Aorta (tissue), 5 donors: ENCODE data around the gene RNF223. TPM values are rescaled to one million over a fixed set of nuclear protein-coding genes. Genes with fewer than 3 reads are reported as not detected.
"Not testable (repeated sequence)": the region's sequence is repeated elsewhere in the genome, so short reads cannot be mapped to it uniquely, and the experiment has no call there.

ENCODE experiments used
- ATAC-seq: fragments of 200-7000 bp; cut with Tn5 transposase; one replicate; pipeline ENCODE4 v1.9.1; 2022; ENCODE audit warnings: moderate library complexity; ENCODE audit not compliant: low FRiP score
- DNase-seq, 2 donors: peaks; one replicate each; pipeline ENCODE4 v3.0.0-alpha.2; 2020
- H3K27ac ChIP-seq, 2 donors: one replicate each; pipeline ENCODE4 v1.5.1; 2013; ENCODE audit warnings: low read length in 2 of 2, mild to moderate bottlenecking in 2 of 2, moderate library complexity in 2 of 2, control low read depth in 1 of 2, inconsistent platforms in 1 of 2, low read depth in 1 of 2
- H3K27me3 ChIP-seq, 2 donors: one replicate each; pipeline ENCODE4 v1.6.1; 2013; ENCODE audit warnings: control low read depth in 1 of 2, low read length in 1 of 2, mild to moderate bottlenecking in 1 of 2, moderate library complexity in 1 of 2; ENCODE audit not compliant: insufficient read depth in 2 of 2, control insufficient read depth in 1 of 2
- H3K36me3 ChIP-seq, 2 donors: one replicate each; pipeline ENCODE4 v1.6.1; 2013; ENCODE audit warnings: control low read depth in 1 of 2, low read length in 1 of 2, mild to moderate bottlenecking in 1 of 2; ENCODE audit not compliant: insufficient read depth in 2 of 2, control insufficient read depth in 1 of 2
- H3K4me1 ChIP-seq, 2 donors: one replicate each; pipeline ENCODE4 v1.6.1; 2013; ENCODE audit warnings: low read length in 2 of 2, control low read depth in 1 of 2, mild to moderate bottlenecking in 1 of 2, moderate library complexity in 1 of 2; ENCODE audit not compliant: insufficient read depth in 2 of 2, control insufficient read depth in 1 of 2
- H3K4me3 ChIP-seq, 2 donors: one replicate each; pipeline ENCODE4 v1.5.1; 2013; ENCODE audit warnings: low read length in 2 of 2, control low read depth in 1 of 2, mild to moderate bottlenecking in 1 of 2
- H3K9me3 ChIP-seq: one replicate; pipeline ENCODE4 v1.6.1; 2013; ENCODE audit warnings: mild to moderate bottlenecking, low read length; ENCODE audit not compliant: control insufficient read depth
- WGBS, 2 donors: extraction: QIAGEN DNeasy Blood & Tissue Kit; methylation state at CpG; one replicate each; pipeline ENCODE4 v1.1.7; 2013; 5-methylcytosine and 5-hydroxymethylcytosine counted together
- intact Hi-C, 2 donors: fragments of 100-400 bp; cut with DNase I; formaldehyde crosslinking; loops; one replicate each; pipeline versions ENCODE4 v1.14.2 to v1.15.0; 2022
- polyA plus RNA-seq, 2 donors: library from polyadenylated mRNA; stranded (reverse); fragments of 200-250 nt; gene quantifications; one replicate each; pipeline ENCODE4 v1.2.3, GENCODE V29; 2013
- total RNA-seq, 2 donors: library from RNA; stranded (reverse); fragmentation: NEBNext Ultra II Directional; extraction: Animal tissue kit (Norgen Biotek cat#: 25700); gene quantifications; one replicate each; pipeline ENCODE4 v1.2.1, GENCODE V29; 2021
- donor health status: healthy with polysubstance abuse.
- donor health status: Bipolar disorder and iron deficiency.
- donor health status: DM: no; HTN: no; CAD: no.
- donor health status: DM: no; HTN: no; CAD: no.
- donor health status: DM: yes; HTN: yes; CAD: no.

Gene RNF223
- total and polyA plus RNA-seq, 4 donors: not detected

DNA sequence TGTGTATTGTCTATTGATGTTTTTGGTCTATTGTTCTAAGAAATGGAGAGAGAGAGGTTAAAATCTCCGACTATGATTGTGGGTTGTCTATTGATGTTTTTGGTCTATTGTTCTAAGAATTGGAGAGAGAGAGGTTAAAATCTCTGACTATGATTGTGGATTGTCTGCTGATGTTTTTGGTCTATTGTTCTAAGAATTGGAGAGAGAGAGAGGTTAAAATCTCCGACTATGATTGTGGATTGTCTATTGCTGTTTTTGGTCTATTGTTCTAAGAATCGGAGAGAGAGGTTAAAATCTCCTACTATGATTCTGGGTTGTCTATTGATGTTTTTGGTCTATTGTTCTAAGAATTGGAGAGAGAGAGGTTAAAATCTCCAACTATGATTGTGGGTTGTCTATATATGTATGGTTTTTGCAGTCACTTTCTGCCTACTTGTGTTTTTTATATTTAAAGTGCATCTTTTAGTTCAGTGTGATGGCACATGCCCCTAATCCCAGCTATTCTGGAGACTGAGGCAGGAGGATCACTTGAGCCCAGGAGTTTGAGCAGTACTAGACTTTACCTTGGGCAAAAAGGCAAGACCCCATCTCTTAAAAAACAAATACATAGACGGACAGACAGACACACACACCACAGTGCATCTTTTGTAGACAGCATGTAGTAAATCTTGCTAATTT lies 25.5 kb upstream of the RNF223 start:
- 94 to 96% methylated on average over 4 of the region's 4 CpGs for WGBS, 2 donors
- no peaks in the 10 kb centered on the region for H3K36me3 ChIP-seq
- intact Hi-C loops: no loop called here

DNA sequence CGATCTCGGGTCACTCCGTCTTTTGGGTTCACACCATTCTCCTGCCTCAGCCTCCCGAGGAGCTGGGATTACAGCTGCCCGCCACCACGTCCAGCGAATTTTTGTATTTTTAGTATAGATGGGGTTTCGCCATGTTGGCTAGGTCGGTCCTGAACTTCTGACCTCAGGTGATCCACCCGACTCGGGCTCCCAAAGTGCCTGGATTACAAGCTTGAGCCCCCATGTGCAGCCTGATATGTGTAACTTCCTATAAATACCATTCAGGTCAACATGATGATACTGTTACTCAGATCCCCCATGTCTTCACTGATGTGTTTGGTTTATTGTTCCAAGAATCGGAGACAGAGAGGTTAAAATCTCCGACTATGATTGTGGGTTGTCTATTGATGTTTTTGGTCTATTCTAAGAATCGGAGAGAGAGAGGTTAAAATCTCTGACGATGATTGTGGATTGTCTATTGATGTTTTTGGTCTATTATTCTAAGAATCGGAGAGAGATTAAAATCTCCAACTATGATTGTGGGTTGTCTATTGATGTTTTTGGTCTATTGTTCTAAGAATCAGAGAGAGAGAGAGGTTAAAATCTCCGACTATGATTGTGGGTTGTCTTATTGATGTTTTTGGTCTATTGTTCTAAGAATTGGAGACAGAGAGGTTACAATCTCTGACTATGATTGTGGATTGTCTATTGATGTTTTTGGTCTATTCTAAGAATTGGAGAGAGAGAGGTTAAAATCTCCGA lies 24.7 kb upstream of the RNF223 start:
- Histone ChIP-seq H3K4me3 (no peak overlapping the region), H3K27me3 (no peaks in the 10 kb centered on the region), H3K27ac (no peak overlapping the region), H3K4me1 (no peaks in the 10 kb centered on the region), H3K36me3 (no peaks in the 10 kb centered on the region), H3K9me3 (peaks cover 2% of the 10 kb centered on the region)
- DNase-seq: no peak
- intact Hi-C loops: no loop called here
- WGBS, 2 donors: 95% methylated on average over 18 of the region's 18 CpGs
- ATAC-seq: no peak

More for the DNA sequence above, 25.5 kb upstream of the RNF223 start:
- Histone ChIP-seq H3K4me1 (no peaks in the 10 kb centered on the region), H3K9me3 (peaks cover 2% of the 10 kb centered on the region), H3K27me3 (no peaks in the 10 kb centered on the region), H3K27ac (no peak overlapping the region), H3K4me3 (no peak overlapping the region)
- no peak for ATAC-seq
- no peak for DNase-seq

DNA sequence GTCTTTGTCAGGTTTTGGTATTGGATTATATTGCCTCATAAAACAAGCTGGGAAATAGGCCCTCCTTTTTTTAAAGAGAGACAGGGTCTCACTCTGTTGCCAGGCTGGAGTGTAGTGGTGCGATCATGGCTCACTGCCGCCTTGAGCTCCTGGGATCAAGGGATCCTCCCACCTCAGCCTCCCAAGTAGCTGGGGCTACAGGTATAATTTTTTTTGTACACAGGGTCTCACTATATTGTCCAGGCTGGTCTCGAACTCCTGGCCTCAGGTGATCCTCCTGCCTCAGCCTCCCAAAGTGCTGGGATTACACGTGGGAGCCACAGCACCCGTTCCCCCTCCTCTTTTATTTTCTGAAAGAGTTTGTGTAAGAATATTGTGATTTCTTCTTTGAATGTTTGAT lies 22.0 kb upstream of the RNF223 start:
- H3K36me3 ChIP-seq, ATAC-seq, H3K27me3 ChIP-seq, H3K4me3 ChIP-seq, intact Hi-C loops, DNase-seq, H3K27ac ChIP-seq, H3K4me1 ChIP-seq, H3K9me3 ChIP-seq: not testable (repeated sequence)
- 96 to 98% methylated on average over 5 of the region's 5 CpGs for WGBS, 2 donors

DNA sequence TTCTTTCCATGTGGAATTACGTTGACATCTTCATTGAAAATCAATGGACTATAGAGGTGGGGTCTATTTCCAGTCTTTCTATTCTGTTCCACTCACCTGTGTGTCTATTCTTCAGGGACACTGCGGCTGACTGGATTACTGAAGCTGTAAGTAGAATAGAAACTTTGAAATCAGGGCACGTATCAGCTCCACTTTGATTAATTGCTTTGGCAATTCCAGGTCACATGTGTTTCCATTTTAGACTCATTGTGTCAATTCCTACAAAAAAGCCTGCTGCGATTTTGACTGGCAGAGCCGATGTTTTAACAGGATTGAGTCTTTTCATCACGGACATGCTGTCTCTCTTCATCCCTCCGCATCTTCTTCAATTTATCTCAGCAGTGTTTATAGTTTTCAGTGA lies 20.9 kb upstream of the RNF223 start:
- no peaks in the 10 kb centered on the region for H3K4me1 ChIP-seq
- no peaks in the 10 kb centered on the region for H3K36me3 ChIP-seq
- no peak overlapping the region for H3K4me3 ChIP-seq
- intact Hi-C loops: no loop called here
- 88 to 90% methylated on average over 7 of the region's 7 CpGs for WGBS, 2 donors
- no peak for ATAC-seq
- H3K9me3 ChIP-seq: no peaks in the 10 kb centered on the region
- H3K27ac ChIP-seq: no peak overlapping the region
- H3K27me3 ChIP-seq: no peaks in the 10 kb centered on the region
- DNase-seq: no peak

DNA sequence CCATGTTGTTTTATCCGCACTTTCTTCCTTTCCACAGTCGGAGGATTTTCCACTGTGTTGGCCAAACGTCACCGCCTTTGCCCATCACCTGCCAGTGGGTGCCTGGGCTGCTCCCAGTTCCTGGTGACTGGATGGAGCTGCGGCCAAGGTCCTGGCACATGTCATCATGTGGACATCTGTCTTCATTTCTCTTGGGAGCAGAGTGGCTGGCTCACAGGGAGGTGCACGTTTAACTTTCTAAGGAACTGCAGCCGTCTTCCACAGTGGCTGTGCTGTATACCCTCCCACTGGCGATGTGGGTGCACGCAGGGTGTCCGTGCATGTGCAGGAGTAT lies 19.5 kb upstream of the RNF223 start:
- no peaks in the 10 kb centered on the region for H3K4me1 ChIP-seq
- ATAC-seq (no peak), DNase-seq (no peak)
- 87 to 88% methylated on average over 10 of the region's 10 CpGs for WGBS, 2 donors
- H3K27ac ChIP-seq: no peak overlapping the region
- intact Hi-C loops: no loop called here
- no peaks in the 10 kb centered on the region for H3K36me3 ChIP-seq
- no peaks in the 10 kb centered on the region for H3K27me3 ChIP-seq
- H3K9me3 ChIP-seq: no peaks in the 10 kb centered on the region
- no peak overlapping the region for H3K4me3 ChIP-seq

DNA sequence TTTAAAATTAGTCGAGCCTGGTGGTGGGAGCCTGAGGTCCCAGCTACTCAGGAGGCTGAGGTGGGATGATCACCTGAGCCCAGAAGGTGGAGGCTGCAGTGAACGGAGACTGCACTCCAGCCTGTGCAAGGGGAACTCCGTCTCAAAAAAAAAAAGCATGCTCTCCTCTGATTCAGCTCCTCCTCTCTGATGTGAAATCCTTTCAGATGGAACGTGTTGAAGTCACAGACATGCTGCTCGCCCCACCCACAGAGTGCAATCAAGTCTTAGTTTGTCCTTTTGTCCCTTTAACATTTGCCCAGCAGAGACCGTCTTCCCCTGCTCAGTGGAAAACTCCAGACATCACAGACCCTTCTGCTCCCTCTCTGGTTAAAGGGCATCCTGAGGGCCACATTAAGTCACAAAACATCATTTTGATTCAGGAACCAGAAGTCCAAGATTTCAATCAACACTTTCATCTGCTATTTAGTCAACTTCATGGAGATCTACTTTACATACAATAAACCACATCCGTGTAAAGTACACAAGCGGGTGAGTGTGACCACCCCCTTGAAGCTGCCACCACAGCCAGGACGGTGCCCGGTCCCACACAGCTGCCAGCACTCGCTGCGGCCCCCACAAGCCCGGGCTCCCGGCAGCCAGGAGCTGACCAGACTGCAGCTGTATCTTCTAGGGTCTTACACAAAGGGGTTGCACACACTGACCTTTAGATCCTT lies 18.9 kb upstream of the RNF223 start:
- ATAC-seq (no peak), DNase-seq (no peak)
- Histone ChIP-seq H3K4me1 (no peaks in the 10 kb centered on the region), H3K27me3 (no peaks in the 10 kb centered on the region), H3K4me3 (no peak overlapping the region), H3K36me3 (no peaks in the 10 kb centered on the region), H3K9me3 (no peaks in the 10 kb centered on the region), H3K27ac (no peak overlapping the region)
- intact Hi-C loops: no loop called here
- 90 to 92% methylated on average over 14 of the region's 14 CpGs for WGBS, 2 donors

DNA sequence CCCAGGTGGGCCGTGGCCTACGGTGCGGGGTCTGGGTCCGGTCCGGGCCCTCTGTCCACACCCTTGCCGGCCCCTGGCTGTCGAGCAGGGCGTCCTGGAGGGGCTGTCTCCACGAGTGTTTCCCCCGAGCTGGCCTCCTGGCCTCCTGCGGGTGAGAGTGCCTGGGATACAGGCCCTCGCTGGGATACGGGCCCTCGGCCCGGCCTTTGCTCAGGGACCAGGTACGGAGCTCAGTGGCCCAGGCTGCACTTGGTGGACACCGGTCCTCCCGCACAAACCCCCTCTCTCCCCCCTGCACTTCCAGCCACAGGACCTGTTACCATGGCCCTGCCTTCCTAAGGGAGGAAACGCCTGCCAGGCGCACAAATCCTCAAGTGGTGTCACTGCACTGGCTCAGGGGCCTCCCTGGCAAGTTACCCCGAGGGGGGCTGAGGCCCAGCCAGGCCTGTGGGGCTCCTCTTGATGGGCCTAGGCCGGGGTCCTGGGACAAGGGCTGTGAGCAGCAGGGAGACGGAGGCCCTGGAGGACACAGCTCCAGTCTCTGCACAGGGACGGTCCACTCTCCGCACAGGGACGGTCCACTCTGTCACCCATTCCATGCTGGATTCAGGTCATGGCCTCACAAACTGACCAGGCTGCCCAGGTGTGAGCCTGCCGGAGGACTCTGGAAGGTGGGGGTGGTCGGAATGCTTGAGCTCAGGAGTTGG lies 18.2 kb upstream of the RNF223 start:
- intact Hi-C loops: no loop called here
- H3K27me3 ChIP-seq: no peaks in the 10 kb centered on the region
- H3K4me1 ChIP-seq: no peaks in the 10 kb centered on the region
- no peaks in the 10 kb centered on the region for H3K36me3 ChIP-seq
- 96 to 98% methylated on average over 27 to 28 of the region's 28 CpGs for WGBS, 2 donors
- no peak overlapping the region for H3K27ac ChIP-seq
- H3K9me3 ChIP-seq: no peaks in the 10 kb centered on the region
- H3K4me3 ChIP-seq: no peak overlapping the region
- no peak for ATAC-seq
- DNase-seq: peak in 1 of 2 donors; percentile 41

DNA sequence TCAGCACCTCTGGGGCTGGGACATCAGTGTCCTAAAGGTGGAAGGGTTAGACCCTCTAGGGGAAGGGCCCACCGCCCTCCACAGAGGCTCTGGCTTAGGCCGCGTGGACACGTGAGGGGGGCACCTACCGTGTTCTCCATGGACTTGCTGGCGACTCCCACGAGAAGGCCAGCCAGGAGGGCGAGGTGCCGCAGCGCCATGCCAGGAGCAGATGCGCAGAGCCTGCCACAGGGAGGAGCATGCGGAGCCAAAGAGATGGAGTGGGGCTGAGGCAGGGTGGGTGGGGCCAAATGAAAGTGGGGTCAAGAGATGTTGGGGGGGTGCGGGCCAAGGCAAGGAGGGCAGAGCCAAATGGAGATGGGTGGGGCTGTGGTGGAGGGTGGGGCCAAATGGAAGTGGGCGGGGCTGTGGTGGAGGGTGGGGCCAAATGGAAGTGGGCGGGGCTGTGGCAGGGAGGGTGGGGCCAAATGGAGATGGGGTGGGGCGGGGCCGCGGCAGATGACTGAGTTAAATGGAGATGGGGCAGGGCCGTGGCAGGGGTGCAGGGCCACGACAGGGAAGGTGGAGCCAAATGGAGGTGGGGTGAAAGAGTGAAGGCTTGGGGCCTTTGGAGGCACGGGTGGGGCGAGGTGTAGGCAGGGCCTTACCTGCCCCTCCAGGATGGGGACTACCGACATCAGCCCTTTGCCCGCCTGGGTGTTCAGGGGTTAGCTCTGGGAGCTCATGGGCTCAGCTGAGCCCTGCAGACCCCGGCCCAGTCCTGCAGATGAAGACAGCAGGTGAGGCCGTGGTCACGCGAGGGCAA lies 17.4 kb upstream of the RNF223 start:
- Histone ChIP-seq H3K4me1 (no peaks in the 10 kb centered on the region), H3K4me3 (no peak overlapping the region), H3K36me3 (no peaks in the 10 kb centered on the region), H3K27me3 (no peaks in the 10 kb centered on the region), H3K9me3 (no peaks in the 10 kb centered on the region), H3K27ac (no peak overlapping the region)
- WGBS, 2 donors: 96 to 97% methylated on average over 28 of the region's 28 CpGs
- intact Hi-C loops: no loop called here
- DNase-seq (peak in 1 of 2 donors; percentile 41), ATAC-seq (no peak)
